Trophoblast cell (in vitro differentiated cells and primary cell): ENCODE data around the gene ARHGEF16.

Experiments
- DNase-seq, 2 donors: peaks; one replicate each; pipeline ENCODE4 v3.0.0-alpha.2; 2016
- H2AFZ ChIP-seq: 2 replicates; pipeline ENCODE4 v1.6.1; 2013; ENCODE audit warnings: low read length, moderate library complexity, mild to moderate bottlenecking; ENCODE audit not compliant: insufficient read depth, poor library complexity
- H2AK5ac ChIP-seq: 2 replicates; pipeline ENCODE4 v1.6.1; 2013; ENCODE audit warnings: mild to moderate bottlenecking, low read length
- H2BK120ac ChIP-seq: 2 replicates; pipeline ENCODE4 v1.6.1; 2013; ENCODE audit warnings: low read length, mild to moderate bottlenecking, moderate library complexity; ENCODE audit not compliant: insufficient read depth, poor library complexity
- H2BK12ac ChIP-seq: 2 replicates; pipeline ENCODE4 v1.6.1; 2013; ENCODE audit warnings: mild to moderate bottlenecking, low read length, moderate library complexity
- H2BK5ac ChIP-seq: 2 replicates; pipeline ENCODE4 v1.6.1; 2013; ENCODE audit warnings: low read length, low read depth, moderate library complexity, mild to moderate bottlenecking; ENCODE audit not compliant: poor library complexity
- H3K14ac ChIP-seq: 2 replicates; pipeline ENCODE4 v1.6.1; 2013; ENCODE audit warnings: mild to moderate bottlenecking, low read length
- H3K18ac ChIP-seq: 2 replicates; pipeline ENCODE4 v1.6.1; 2013; ENCODE audit warnings: mild to moderate bottlenecking, low read length
- H3K23ac ChIP-seq: 2 replicates; pipeline ENCODE4 v1.6.1; 2013; ENCODE audit warnings: low read length
- H3K27ac ChIP-seq: 2 replicates; pipeline ENCODE4 v1.5.1; 2013; ENCODE audit warnings: low read depth, mild to moderate bottlenecking, inconsistent platforms, low read length, moderate library complexity
- H3K27me3 ChIP-seq: 2 replicates; pipeline ENCODE4 v1.6.1; 2013; ENCODE audit warnings: inconsistent platforms, mild to moderate bottlenecking, low read length, moderate library complexity; ENCODE audit not compliant: insufficient read depth
- H3K36me3 ChIP-seq, 2 experiments: 1 replicate in 1 of 2; 2 replicates in 1 of 2; pipeline ENCODE4 v1.6.1; 2013; ENCODE audit warnings: low read length in 2 of 2, mild to moderate bottlenecking in 2 of 2, moderate library complexity in 1 of 2; ENCODE audit not compliant: insufficient read depth in 2 of 2, control insufficient read depth in 1 of 2
- H3K4ac ChIP-seq: 2 replicates; pipeline ENCODE4 v1.6.1; 2013; ENCODE audit warnings: low read depth, mild to moderate bottlenecking, low read length, moderate library complexity
- H3K4me1 ChIP-seq, 2 experiments: 1 replicate in 1 of 2; 2 replicates in 1 of 2; pipeline ENCODE4 v1.6.1; 2013; ENCODE audit warnings: low read length in 2 of 2, mild to moderate bottlenecking in 2 of 2, moderate library complexity in 1 of 2; ENCODE audit not compliant: insufficient read depth in 2 of 2, control insufficient read depth in 1 of 2
- H3K4me2 ChIP-seq: 2 replicates; pipeline ENCODE4 v1.6.1; 2013; ENCODE audit warnings: inconsistent platforms, mild to moderate bottlenecking, low read length, moderate library complexity
- H3K4me3 ChIP-seq: 2 replicates; pipeline ENCODE4 v1.5.1; 2013; ENCODE audit warnings: mild to moderate bottlenecking, low read depth, low read length, inconsistent platforms
- H3K79me1 ChIP-seq: one replicate; pipeline ENCODE4 v1.6.1; 2013; ENCODE audit warnings: low read length
- H3K79me2 ChIP-seq: 2 replicates; pipeline ENCODE4 v1.6.1; 2013; ENCODE audit warnings: low read length, mild to moderate bottlenecking; ENCODE audit not compliant: control insufficient read depth, insufficient read depth, poor library complexity
- H3K9ac ChIP-seq: 2 replicates; pipeline ENCODE4 v1.6.1; 2013; ENCODE audit warnings: mild to moderate bottlenecking, low read length
- H3K9me3 ChIP-seq: 2 replicates; pipeline ENCODE4 v1.6.1; 2013; ENCODE audit warnings: low read depth, mild to moderate bottlenecking, control low read depth, inconsistent platforms, low read length; ENCODE audit not compliant: insufficient read depth
- H4K12ac ChIP-seq: 2 replicates; pipeline ENCODE4 v1.6.1; 2013; ENCODE audit warnings: low read depth, mild to moderate bottlenecking, low read length, moderate library complexity
- H4K8ac ChIP-seq: 2 replicates; pipeline ENCODE4 v1.6.1; 2013; ENCODE audit warnings: low read depth, mild to moderate bottlenecking, low read length, moderate library complexity
- H4K91ac ChIP-seq: one replicate; pipeline ENCODE4 v1.6.1; 2013; ENCODE audit warnings: low read depth, mild to moderate bottlenecking, low read length, moderate library complexity
- WGBS: extraction: QIAGEN DNeasy Blood & Tissue Kit; methylation state at CpG from one replicate; pipeline ENCODE4 v1.1.7; 2013; ENCODE audit warnings: missing lambda C conversion rate; ENCODE audit not compliant: insufficient read length, insufficient coverage; ENCODE audit errors: extremely low coverage; 5-methylcytosine and 5-hydroxymethylcytosine counted together

Gene ARHGEF16

GRCh38 chr1:3459940-3460671 lies 5.6 kb downstream of the ARHGEF16 start:
- Histone ChIP-seq H3K4me1 (peaks cover 29 to 33% of the 10 kb centered on the region in 2 experiments), H3K27ac (peak overlapping the region; percentile 28), H2AFZ (no peak overlapping the region), H4K8ac (no peak overlapping the region), H3K9me3 (no peaks in the 10 kb centered on the region), H3K18ac (peak overlapping the region; percentile 33), H2BK120ac (peak overlapping the region; percentile 18), H3K23ac (no peak overlapping the region), H3K4me3 (no peak overlapping the region), H3K36me3 (no peaks in the 10 kb centered on the region), H3K79me1 (peaks cover 12% of the 10 kb centered on the region), H2BK12ac (peak overlapping the region; percentile 19), H3K4ac (no peak overlapping the region), H4K12ac (no peak overlapping the region), H3K4me2 (peak overlapping the region; percentile 18), H2BK5ac (no peak overlapping the region), H4K91ac (peak overlapping the region; percentile 7), H3K79me2 (no peaks in the 10 kb centered on the region), H3K9ac (no peak overlapping the region), H2AK5ac (no peak overlapping the region), H3K27me3 (no peaks in the 10 kb centered on the region), H3K14ac (no peak overlapping the region)
- DNase-seq, result peak; percentile 83 to 87
- no CpG with 5 or more reads among the region's 23 CpGs for WGBS

- H3K27me3 ChIP-seq, result no peaks in the 10 kb centered on the region
- H3K18ac ChIP-seq, result no peak overlapping the region
- H3K4me1 ChIP-seq, result peaks cover 29 to 31% of the 10 kb centered on the region in 2 experiments
- no peak overlapping the region for H2AK5ac ChIP-seq
- no peak overlapping the region for H3K14ac ChIP-seq
- no peak overlapping the region for H4K8ac ChIP-seq
- peaks cover 12% of the 10 kb centered on the region for H3K79me1 ChIP-seq
- H3K27ac ChIP-seq, result peak overlapping the region; percentile 28
- DNase-seq, result peak; percentile 87
- H2BK120ac ChIP-seq, result no peak overlapping the region
- no peak overlapping the region for H3K4me3 ChIP-seq
- H2BK12ac ChIP-seq, result no peak overlapping the region
- H3K36me3 ChIP-seq, result no peaks in the 10 kb centered on the region
- H3K4ac ChIP-seq, result no peak overlapping the region
- no peak overlapping the region for H2AFZ ChIP-seq
- no peak overlapping the region for H4K91ac ChIP-seq
- no CpG with 5 or more reads among the region's 14 CpGs for WGBS
- H3K9me3 ChIP-seq, result no peaks in the 10 kb centered on the region
- no peaks in the 10 kb centered on the region for H3K79me2 ChIP-seq
- no peak overlapping the region for H4K12ac ChIP-seq
- H2BK5ac ChIP-seq, result no peak overlapping the region
- H3K9ac ChIP-seq, result no peak overlapping the region
- peak overlapping the region; percentile 18 for H3K4me2 ChIP-seq
- no peak overlapping the region for H3K23ac ChIP-seq
Measured at GRCh38 chr1:3460672-3461131, 6.2 kb downstream of the ARHGEF16 start.

DNA sequence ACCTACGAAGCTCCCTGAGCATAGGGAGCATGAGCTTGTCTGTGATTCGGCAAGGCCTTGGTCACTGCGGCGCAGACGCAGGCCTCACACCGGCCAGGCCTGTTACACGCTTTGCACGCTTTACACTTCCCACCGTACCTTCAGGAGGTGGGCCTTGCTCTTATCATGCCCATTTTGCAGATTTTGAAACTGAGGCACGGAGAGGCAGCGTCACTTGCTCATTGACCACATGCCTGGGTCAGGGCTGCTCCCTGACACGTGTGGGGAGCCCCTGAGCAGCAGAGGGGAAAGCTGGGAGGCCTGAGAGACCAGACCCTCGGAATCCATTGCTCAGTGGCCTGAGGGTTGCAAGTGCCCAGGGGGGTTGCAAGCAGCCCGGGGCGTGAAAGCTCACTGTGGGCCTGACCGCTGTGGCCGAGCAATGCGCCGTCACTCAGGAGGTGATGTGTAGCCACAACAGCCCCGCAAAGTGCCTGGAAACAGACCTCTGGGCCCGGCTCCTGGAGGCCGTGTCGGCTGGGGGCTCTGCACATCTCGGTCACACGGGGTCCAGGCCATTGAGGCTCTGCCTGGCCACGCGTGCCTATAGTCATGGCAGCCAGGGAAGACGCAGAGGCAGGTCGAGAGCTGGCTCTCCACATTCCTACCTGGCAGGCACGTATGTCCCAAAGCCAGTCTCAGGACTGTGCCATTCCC lies 6.9 kb downstream of the ARHGEF16 start:
- Histone ChIP-seq H4K8ac (no peak overlapping the region), H3K4me3 (no peak overlapping the region), H2BK120ac (no peak overlapping the region), H2BK5ac (no peak overlapping the region), H2AK5ac (peak overlapping the region; percentile 67), H3K27me3 (no peaks in the 10 kb centered on the region), H2AFZ (no peak overlapping the region), H3K14ac (peak overlapping the region; percentile 33), H3K4me1 (peaks cover 29 to 31% of the 10 kb centered on the region in 2 experiments), H4K91ac (peak overlapping the region; percentile 22), H3K23ac (no peak overlapping the region), H2BK12ac (peak overlapping the region; percentile 44), H3K18ac (peak overlapping the region; percentile 28), H3K4ac (peak overlapping the region; percentile 47), H3K79me2 (no peaks in the 10 kb centered on the region), H3K4me2 (no peak overlapping the region), H4K12ac (no peak overlapping the region), H3K27ac (no peak overlapping the region), H3K36me3 (no peaks in the 10 kb centered on the region), H3K9ac (no peak overlapping the region), H3K79me1 (peaks cover 12% of the 10 kb centered on the region), H3K9me3 (no peaks in the 10 kb centered on the region)
- no CpG with 5 or more reads among the region's 30 CpGs for WGBS
- DNase-seq, result peak in 1 of 2 donors; percentile 17

DNA sequence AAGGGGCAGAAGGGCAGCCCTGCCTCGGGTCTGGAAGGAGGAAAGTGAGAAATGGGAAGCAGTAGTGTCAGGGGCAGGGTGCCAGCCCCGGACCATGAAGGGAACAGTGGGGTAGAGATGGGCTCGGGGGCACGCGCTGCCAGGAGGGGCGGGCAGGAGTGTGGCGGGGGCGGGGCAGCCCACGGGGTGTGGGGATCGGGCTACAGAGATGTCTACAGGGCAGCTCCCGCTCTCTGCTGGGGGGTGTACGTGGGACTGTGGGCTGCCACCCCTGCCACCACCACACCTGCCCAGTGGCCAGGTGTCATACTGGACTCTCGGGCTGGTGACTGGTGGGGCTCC lies 7.4 kb downstream of the ARHGEF16 start:
- Histone ChIP-seq H3K9me3 (no peaks in the 10 kb centered on the region), H3K14ac (peak overlapping the region; percentile 33), H3K4me2 (no peak overlapping the region), H4K8ac (no peak overlapping the region), H4K12ac (no peak overlapping the region), H3K27ac (no peak overlapping the region), H2AFZ (no peak overlapping the region), H3K79me2 (no peaks in the 10 kb centered on the region), H3K9ac (no peak overlapping the region), H3K18ac (peak overlapping the region; percentile 28), H3K4me1 (peaks cover 29 to 31% of the 10 kb centered on the region in 2 experiments), H2AK5ac (peak overlapping the region; percentile 67), H4K91ac (peak overlapping the region; percentile 22), H2BK12ac (no peak overlapping the region), H3K36me3 (no peaks in the 10 kb centered on the region), H2BK5ac (no peak overlapping the region), H3K27me3 (no peaks in the 10 kb centered on the region), H3K23ac (no peak overlapping the region), H3K4me3 (no peak overlapping the region), H2BK120ac (no peak overlapping the region), H3K79me1 (peaks cover 12% of the 10 kb centered on the region), H3K4ac (no peak overlapping the region)
- DNase-seq, result no peak
- WGBS, result no CpG with 5 or more reads among the region's 13 CpGs
